H54 (cell line): ENCODE measurements around the gene RAMP1.

Experiments
- DNase-seq: peaks from one replicate; pipeline ENCODE4 v3.0.0; 2011; ENCODE audit warnings: low spot score, mixed read lengths; ENCODE audit not compliant: insufficient read length
- FAIRE-seq: peaks from 3 replicates; lab custom pipeline; 2011; peaks lifted over from hg19 to GRCh38; lab: Jason Lieb, UNC
- POLR2A ChIP-seq: IDR thresholded peaks from 2 replicates; pipeline ENCODE4 v1.6.1; 2011; ENCODE audit warnings: low read depth, mild to moderate bottlenecking, low read length

The RAMP1 gene

GRCh38 chr2:237868631-237869342 is 9.4 kb downstream of the RAMP1 start:
- no peak for TF ChIP-seq POLR2A
- FAIRE-seq (no peak), DNase-seq (no peak)

GRCh38 chr2:237869343-237870102 is 10.1 kb downstream of the RAMP1 start:
- FAIRE-seq (no peak), DNase-seq (no peak)
- no peak for TF ChIP-seq POLR2A

- DNase-seq (no peak), FAIRE-seq (no peak)
- TF ChIP-seq POLR2A, result no peak
Observed at GRCh38 chr2:237870126-237870525, 10.7 kb downstream of the RAMP1 start.

GRCh38 chr2:237870754-237871651 is 11.6 kb downstream of the RAMP1 start:
- no peak for FAIRE-seq
- no peak for DNase-seq
- no peak for TF ChIP-seq POLR2A

- FAIRE-seq (no peak), DNase-seq (no peak)
- TF ChIP-seq POLR2A, result no peak
Observed at GRCh38 chr2:237872178-237872887, 12.9 kb downstream of the RAMP1 start.

GRCh38 chr2:237873421-237873831 is 14.0 kb downstream of the RAMP1 start:
- TF ChIP-seq POLR2A, result no peak
- no peak for DNase-seq
- no peak for FAIRE-seq

GRCh38 chr2:237873897-237874551 is 14.6 kb downstream of the RAMP1 start:
- FAIRE-seq, result no peak
- no peak for TF ChIP-seq POLR2A
- no peak for DNase-seq

GRCh38 chr2:237874585-237875161 is 15.2 kb downstream of the RAMP1 start:
- peak; percentile 75 for FAIRE-seq
- no peak for TF ChIP-seq POLR2A
- peak; percentile 91 for DNase-seq

- TF ChIP-seq POLR2A, result no peak
- FAIRE-seq (no peak), DNase-seq (no peak)
Observed at GRCh38 chr2:237875256-237876060, 16.0 kb downstream of the RAMP1 start.

GRCh38 chr2:237876061-237876526 is 16.7 kb downstream of the RAMP1 start:
- no peak for TF ChIP-seq POLR2A
- FAIRE-seq, result no peak
- no peak for DNase-seq

GRCh38 chr2:237876532-237876931 is 17.1 kb downstream of the RAMP1 start:
- DNase-seq (no peak), FAIRE-seq (no peak)
- TF ChIP-seq POLR2A, result no peak
